C4-2B (cell line): Measurements from ENCODE around the gene ITGAE.

Experiments
- H3K27ac ChIP-seq: fragments of 450-650 bp; 2 replicates; pipeline ENCODE4 v1.5.1; 2017
- ZFX ChIP-seq: fragments of 450-650 bp; IDR thresholded peaks from 2 replicates; pipeline ENCODE4 v1.6.1; 2017
- TF ChIP-seq, protein P1 (sequence below): fragments of 450-650 bp; conservative IDR thresholded peaks from 2 replicates; pipeline ENCODE4 v1.5.1; 2017; ENCODE audit warnings: mild to moderate bottlenecking

Gene ITGAE

GRCh38 chr17:3695129-3695722, 105.8 kb downstream of the ITGAE start:
- no peak for TF ChIP-seq ZFX
- TF ChIP-seq, protein P1, sequence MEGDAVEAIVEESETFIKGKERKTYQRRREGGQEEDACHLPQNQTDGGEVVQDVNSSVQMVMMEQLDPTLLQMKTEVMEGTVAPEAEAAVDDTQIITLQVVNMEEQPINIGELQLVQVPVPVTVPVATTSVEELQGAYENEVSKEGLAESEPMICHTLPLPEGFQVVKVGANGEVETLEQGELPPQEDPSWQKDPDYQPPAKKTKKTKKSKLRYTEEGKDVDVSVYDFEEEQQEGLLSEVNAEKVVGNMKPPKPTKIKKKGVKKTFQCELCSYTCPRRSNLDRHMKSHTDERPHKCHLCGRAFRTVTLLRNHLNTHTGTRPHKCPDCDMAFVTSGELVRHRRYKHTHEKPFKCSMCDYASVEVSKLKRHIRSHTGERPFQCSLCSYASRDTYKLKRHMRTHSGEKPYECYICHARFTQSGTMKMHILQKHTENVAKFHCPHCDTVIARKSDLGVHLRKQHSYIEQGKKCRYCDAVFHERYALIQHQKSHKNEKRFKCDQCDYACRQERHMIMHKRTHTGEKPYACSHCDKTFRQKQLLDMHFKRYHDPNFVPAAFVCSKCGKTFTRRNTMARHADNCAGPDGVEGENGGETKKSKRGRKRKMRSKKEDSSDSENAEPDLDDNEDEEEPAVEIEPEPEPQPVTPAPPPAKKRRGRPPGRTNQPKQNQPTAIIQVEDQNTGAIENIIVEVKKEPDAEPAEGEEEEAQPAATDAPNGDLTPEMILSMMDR, result no peak
- peak overlapping the region; percentile 35 for H3K27ac ChIP-seq

DNA sequence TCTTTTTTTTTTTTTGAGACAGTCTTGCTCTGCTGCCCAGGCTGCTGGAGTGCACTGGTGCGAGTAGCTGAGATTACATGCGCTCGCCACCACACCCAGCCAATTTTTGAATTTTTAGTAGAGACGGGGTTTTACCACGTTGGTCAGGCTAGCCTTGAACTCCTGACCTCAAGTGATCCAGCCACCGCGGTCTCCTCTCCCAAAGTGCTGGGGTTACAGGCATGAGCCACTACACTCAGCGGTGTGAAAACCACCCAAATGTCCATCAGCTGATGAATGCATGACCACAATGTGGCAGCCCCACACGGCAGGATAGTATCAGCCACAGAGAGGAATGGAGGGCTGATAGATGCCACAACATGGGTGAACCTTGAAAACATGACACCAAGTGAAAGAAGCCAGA, 107.2 kb downstream of the ITGAE start:
- TF ChIP-seq ZFX, result no peak
- TF ChIP-seq, protein P1, result no peak
- H3K27ac ChIP-seq, result no peak overlapping the region

GRCh38 chr17:3693141-3693540, 107.8 kb downstream of the ITGAE start:
- no peak for TF ChIP-seq ZFX
- TF ChIP-seq, protein P1, result no peak
- no peak overlapping the region for H3K27ac ChIP-seq

- TF ChIP-seq ZFX, result no peak
- TF ChIP-seq, protein P1, result no peak
- no peak overlapping the region for H3K27ac ChIP-seq
Measured at GRCh38 chr17:3692346-3692745, 108.6 kb downstream of the ITGAE start.

DNA sequence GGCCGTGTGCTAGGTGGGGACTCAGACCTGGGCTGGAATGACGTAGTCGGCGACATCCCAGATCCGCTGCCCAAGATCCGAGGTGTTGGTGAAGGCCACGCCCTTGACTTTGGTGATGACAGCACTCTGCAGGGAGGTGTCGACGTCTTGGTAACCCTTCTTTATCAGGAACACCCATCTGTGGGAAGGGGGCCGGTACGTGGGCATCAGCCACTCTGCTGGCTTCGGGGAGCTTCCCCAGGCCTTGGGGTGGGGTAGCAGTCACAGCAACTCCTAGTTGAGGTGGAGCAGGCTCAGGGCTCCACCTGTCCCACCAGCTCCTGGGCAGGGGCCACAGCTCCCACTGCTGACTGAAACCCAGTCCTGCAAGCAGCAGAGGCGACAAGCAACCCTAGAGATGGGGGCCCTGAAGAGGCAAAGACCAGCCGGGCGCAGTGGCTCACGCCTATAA, 109.3 kb downstream of the ITGAE start:
- no peak overlapping the region for H3K27ac ChIP-seq
- TF ChIP-seq, protein P1, result no peak
- TF ChIP-seq ZFX, result no peak

- TF ChIP-seq, protein P1, result no peak
- no peak for TF ChIP-seq ZFX
- no peak overlapping the region for H3K27ac ChIP-seq
Measured at GRCh38 chr17:3690094-3690715, 110.8 kb downstream of the ITGAE start.

DNA sequence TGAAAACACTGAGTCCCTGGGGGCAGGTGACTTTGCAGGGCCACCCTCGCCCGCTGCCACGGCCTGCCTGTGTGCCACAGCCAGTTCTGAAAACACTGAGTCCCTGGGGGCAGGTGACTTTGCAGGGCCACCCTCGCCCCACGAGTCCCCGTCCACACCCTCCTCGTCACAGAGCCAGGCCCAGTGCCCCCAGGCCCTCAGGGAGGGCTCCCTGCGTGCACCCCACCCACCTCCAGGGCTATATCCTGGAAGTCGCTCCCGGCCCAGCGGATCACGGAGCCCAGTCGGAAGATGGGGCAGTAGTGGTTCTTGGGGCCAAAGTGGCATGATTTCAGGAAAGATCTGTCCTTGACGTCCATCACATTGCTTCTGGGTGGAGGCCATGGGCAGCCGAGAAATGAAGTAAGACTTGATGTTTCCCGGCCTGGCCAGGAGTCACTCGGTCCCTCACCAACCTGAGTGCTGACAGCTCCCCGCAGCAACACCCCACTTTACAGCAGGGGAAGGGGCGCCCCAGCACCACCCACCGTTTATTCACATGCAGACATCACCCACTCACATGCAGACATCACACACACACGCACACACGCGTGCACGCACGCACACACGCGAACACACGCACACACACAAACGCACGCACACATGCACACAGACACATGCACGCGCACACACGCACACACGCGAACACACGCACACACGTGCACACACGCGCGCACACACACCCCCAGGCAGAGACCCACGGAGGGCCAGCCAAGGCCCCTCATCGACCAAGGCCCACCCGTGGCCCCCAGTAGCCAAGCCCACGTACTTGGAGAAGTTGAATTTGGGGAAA, 111.5 kb downstream of the ITGAE start:
- no peak for TF ChIP-seq ZFX
- TF ChIP-seq, protein P1, result no peak
- H3K27ac ChIP-seq, result no peak overlapping the region
